Peyer's patch (tissue), 4 donors: ENCODE results near the gene SERINC1. TPM values are rescaled to one million over a fixed set of nuclear protein-coding genes. Genes with fewer than 3 reads are reported as not detected.
A peak's percentile ranks its signal among the peaks of the same experiment; 100 is the strongest.

ENCODE experiments used
- DNase-seq, 3 donors: peaks; one replicate each; pipeline ENCODE4 v3.0.0-alpha.2; 2017 to 2019
- H3K27ac ChIP-seq, 4 donors: fragments of 200-600 bp; sonication (generic); one replicate each; pipeline ENCODE4 v1.5.1; 2016 to 2019
- H3K27me3 ChIP-seq, 2 donors: fragments of 200-600 bp; sonication (generic); one replicate each; pipeline ENCODE4 v1.5.1; 2019
- H3K36me3 ChIP-seq, 3 donors: fragments of 200-600 bp; sonication (generic); one replicate each; pipeline ENCODE4 v1.5.1; 2016 to 2019
- H3K4me1 ChIP-seq, 4 donors: fragments of 200-600 bp; sonication (generic); one replicate each; pipeline ENCODE4 v1.5.1; 2016 to 2019
- H3K4me3 ChIP-seq, 4 donors: fragments of 200-600 bp; sonication (generic); 1 replicate in 3 of 4; 2 replicates in 1 of 4; pipeline ENCODE4 v1.5.1; 2016 to 2019; ENCODE audit warnings: mild to moderate bottlenecking in 1 of 4
- H3K9me3 ChIP-seq, 4 donors: fragments of 200-600 bp; sonication (generic); one replicate each; pipeline ENCODE4 v1.5.1; 2016 to 2019; ENCODE audit warnings: mild to moderate bottlenecking in 1 of 4
- CTCF ChIP-seq, 6 experiments: fragments of 450-650 bp in 4 of 6; fragments of 200-600 bp in 2 of 6; sonication (generic) in 1 of 6; IDR thresholded peaks; one replicate each; pipeline ENCODE4 v1.5.1; 2017 to 2019; ENCODE audit warnings: antibody characterized with exemption in 6 of 6, mild to moderate bottlenecking in 3 of 6, moderate library complexity in 1 of 6
- POLR2A ChIP-seq, 2 donors: fragments of 450-650 bp; IDR thresholded peaks; one replicate each; pipeline ENCODE4 v1.5.1; 2017; ENCODE audit warnings: antibody characterized with exemption in 2 of 2, mild to moderate bottlenecking in 2 of 2, moderate library complexity in 2 of 2
- total RNA-seq, 4 donors: library from RNA; depleted of rRNA; stranded (reverse); fragments of >200 nt; gene quantifications; one replicate each; pipeline ENCODE4 v1.1.0, GENCODE V29; 2016

SERINC1 gene
- total RNA-seq, 4 donors from 2014 or later, result 50.3 to 115 (median 70.0) TPM

- Histone ChIP-seq H3K4me3 (no peak overlapping the region), H3K9me3 (no peaks in the 10 kb centered on the region), H3K27me3 (no peaks in the 10 kb centered on the region), H3K4me1 (no peaks in the 10 kb centered on the region), H3K36me3 (peaks cover 0 to 44% (median 0%) of the 10 kb centered on the region in 3 donors), H3K27ac (no peak overlapping the region)
- DNase-seq, result no peak
- TF ChIP-seq CTCF (IDR thresholded peaks at IDR 0.05), result no peak
- no peak for TF ChIP-seq POLR2A (IDR thresholded peaks at IDR 0.05)
These were observed 48.9 kb downstream of the SERINC1 start for GRCh38 chr6:122422614-122423267.

GRCh38 chr6:122422003-122422402 is 49.6 kb downstream of the SERINC1 start:
- Histone ChIP-seq H3K27ac (no peak overlapping the region), H3K4me1 (no peaks in the 10 kb centered on the region), H3K4me3 (no peak overlapping the region), H3K9me3 (no peaks in the 10 kb centered on the region), H3K27me3 (no peaks in the 10 kb centered on the region), H3K36me3 (peaks cover 0 to 42% (median 0%) of the 10 kb centered on the region in 3 donors)
- DNase-seq, result no peak
- no peak for TF ChIP-seq CTCF (IDR thresholded peaks at IDR 0.05)
- TF ChIP-seq POLR2A (IDR thresholded peaks at IDR 0.05), result no peak

DNA sequence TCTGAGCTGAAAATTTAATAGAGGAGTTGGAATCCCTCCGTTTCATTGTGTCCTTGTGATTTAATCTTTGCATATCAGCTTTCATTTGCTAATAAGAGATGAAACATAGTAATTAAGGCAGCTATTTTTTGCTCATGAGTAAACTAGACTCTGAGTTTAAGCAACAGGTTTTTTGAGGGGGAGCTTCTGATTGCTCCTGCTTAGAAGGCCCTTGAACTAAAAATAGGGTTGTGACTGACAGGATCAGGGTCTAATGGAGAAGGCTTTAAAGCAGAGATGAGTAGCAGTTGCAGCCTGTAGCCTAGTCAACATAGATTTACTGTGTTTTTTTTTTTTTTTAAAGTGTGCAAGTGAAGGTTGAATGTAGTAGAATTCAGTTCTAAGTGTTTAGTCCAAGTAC is 54.8 kb downstream of the SERINC1 start:
- no peaks in the 10 kb centered on the region for H3K27me3 ChIP-seq
- H3K27ac ChIP-seq, result no peak overlapping the region
- no peak for TF ChIP-seq POLR2A (IDR thresholded peaks at IDR 0.05)
- TF ChIP-seq CTCF (IDR thresholded peaks at IDR 0.05), result no peak
- no peaks in the 10 kb centered on the region for H3K4me1 ChIP-seq
- no peak for DNase-seq
- no peaks in the 10 kb centered on the region for H3K9me3 ChIP-seq
- H3K4me3 ChIP-seq, result no peak overlapping the region
- H3K36me3 ChIP-seq, result peaks cover 0 to 36% (median 0%) of the 10 kb centered on the region in 3 donors

GRCh38 chr6:122412001-122412400 is 59.6 kb downstream of the SERINC1 start:
- Histone ChIP-seq H3K9me3 (no peaks in the 10 kb centered on the region), H3K4me1 (no peaks in the 10 kb centered on the region), H3K4me3 (no peak overlapping the region), H3K36me3 (peaks cover 0 to 15% (median 0%) of the 10 kb centered on the region in 3 donors), H3K27me3 (no peaks in the 10 kb centered on the region), H3K27ac (no peak overlapping the region)
- DNase-seq, result no peak
- no peak for TF ChIP-seq CTCF (IDR thresholded peaks at IDR 0.05)

DNA sequence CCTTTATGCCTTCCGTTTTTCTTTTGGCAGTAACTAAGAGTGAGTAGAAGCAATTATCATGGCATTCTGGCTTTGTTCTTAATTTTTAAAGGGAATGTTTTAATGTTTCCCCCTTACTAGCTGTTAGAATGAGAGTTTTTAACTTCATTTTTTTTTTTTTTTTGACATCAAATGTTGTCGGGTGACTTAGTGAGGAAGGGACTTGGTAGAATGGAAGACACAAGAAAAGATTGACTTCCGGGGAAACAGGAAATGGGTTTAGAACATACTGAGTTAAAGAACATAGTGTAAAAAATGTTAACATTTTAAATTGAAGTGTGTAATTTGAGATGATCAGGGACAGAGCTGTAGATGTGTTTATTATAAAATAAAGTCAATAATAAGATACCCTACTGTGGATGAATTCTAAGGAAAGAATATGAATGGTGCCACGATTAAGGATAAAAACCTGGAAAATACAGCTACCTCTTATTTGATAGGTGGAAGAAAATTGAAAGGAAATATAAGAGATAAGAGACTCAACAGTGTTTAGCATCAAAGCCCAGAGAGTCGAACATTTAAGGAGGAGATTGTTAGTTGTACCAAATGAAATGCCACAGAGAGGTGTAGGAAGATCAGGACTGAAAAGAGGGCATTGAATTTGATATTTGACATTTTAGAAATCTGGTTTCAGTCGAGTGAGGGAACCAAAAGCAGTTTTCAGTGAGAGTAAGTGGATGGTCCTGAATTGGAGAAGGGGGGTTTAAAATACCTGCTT is 62.7 kb downstream of the SERINC1 start:
- H3K27me3 ChIP-seq, result no peaks in the 10 kb centered on the region
- DNase-seq, result no peak

More for the DNA sequence above, 62.7 kb downstream of the SERINC1 start:
- Histone ChIP-seq H3K4me1 (no peaks in the 10 kb centered on the region), H3K36me3 (peaks cover 0 to 11% (median 0%) of the 10 kb centered on the region in 3 donors), H3K9me3 (no peaks in the 10 kb centered on the region), H3K27ac (peak overlapping the region in 1 of 4 donors; percentile 1), H3K4me3 (no peak overlapping the region)
- TF ChIP-seq POLR2A (IDR thresholded peaks at IDR 0.05) (no peak), CTCF (IDR thresholded peaks at IDR 0.05) (no peak)
